Stimulated activated CD4-positive, alpha-beta T cell treated with anti-CD3 and anti-CD28 coated beads, Interleukin-2, amount 100 ng/mL, for 24 hours (primary cell): ENCODE measurements around the gene PLD4.
"Not testable (repeated sequence)": the region's sequence is repeated elsewhere in the genome, so short reads cannot be mapped to it uniquely, and the experiment has no call there.

Experiments
- DNase-seq, 2 donors: peaks; one replicate each; pipeline ENCODE4 v3.0.0-alpha.2; 2020

Gene PLD4

GRCh38 chr14:104900639-104901512 lies 23.8 kb upstream of the PLD4 start:
- DNase-seq, result no peak

DNA sequence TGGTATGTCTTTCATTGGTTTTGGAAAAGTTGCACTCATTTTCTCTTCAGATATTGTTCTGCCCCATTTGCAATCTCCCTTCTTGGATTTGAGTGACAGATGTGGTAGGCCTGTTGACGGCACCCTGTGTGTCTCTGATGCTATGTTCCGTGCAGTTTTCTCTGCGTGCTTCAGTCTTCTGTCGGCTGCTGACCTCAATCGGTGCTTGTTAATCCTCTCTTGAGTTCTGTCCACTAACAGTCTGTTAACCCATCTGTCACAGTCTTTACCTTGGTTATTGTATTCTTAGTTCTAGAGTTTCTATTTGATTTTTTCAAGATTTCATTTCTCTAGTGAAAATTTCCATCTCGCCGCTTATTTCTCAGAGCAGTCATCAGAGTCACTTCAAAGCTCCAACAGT lies 20.7 kb upstream of the PLD4 start:
- no peak for DNase-seq

DNA sequence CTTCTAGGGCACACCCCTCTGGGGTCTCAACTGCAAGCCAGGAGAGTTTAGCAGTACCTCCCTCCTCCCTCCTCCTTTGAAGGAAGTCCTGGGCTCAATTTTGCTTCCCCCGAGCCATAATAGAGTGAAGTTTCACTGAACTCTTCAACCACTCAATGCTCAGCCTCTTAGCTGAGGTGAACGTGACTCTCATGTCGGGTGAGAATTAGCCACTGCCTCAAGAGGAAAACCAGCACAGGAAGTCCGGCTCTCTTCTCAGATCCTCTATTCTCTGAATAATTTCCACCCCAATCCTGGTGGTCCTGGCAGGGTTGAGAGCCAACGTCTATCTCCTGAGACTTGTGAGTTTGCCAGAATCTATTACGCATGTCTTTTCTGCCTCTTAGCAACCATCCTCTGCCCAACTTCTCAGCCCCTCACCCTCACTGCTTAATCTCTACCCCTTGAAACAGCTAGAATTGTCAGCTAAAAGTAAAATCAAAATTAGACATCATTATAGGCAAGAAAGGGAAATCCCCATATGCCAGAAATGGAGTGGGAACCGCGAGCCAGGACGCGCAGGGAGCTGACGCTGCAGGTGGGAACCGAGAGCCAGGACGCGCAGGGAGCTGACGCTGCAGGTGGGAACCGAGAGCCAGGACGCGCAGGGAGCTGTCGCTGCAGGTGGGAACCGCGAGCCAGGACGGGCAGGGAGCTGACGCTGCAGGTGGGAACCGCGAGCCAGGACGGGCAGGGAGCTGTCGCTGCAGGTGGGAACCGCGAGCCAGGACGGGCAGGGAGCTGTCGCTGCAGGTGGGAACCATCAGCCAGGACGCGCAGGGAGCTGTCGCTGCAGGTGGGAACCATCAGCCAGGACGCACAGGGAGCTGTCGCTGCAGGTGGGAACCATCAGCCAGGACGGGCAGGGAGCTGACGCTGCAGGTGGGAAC lies 19.8 kb upstream of the PLD4 start:
- not testable (repeated sequence) for DNase-seq

DNA sequence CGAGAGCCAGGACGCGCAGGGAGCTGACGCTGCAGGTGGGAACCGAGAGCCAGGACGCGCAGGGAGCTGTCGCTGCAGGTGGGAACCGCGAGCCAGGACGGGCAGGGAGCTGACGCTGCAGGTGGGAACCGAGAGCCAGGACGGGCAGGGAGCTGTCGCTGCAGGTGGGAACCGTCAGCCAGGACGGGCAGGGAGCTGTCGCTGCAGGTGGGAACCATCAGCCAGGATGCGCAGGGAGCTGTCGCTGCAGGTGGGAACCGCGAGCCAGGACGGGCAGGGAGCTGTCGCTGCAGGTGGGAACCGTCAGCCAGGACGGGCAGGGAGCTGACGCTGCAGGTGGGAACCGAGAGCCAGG lies 19.1 kb upstream of the PLD4 start:
- DNase-seq, result not testable (repeated sequence)

- no peak for DNase-seq
Measured at GRCh38 chr14:104908303-104908702, 16.4 kb upstream of the PLD4 start.

DNA sequence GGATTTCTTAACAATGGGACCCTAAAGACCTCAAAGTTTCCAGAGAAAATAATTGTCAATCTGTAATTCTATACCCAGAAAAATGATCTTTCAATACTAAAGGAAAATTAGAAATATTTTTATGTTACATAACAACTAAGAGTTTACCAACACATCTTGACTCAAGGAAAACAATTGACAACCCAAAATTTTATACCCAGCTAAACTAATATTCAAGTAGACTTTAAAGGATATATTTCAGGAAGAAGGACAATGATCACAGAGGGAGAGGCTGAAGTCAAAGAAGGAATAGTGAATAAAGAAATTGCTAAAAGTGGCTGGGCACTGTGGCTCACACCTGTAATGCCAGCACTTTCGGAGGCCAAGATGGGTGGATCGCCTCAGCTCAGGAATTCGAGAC lies 12.6 kb upstream of the PLD4 start:
- no peak for DNase-seq

DNA sequence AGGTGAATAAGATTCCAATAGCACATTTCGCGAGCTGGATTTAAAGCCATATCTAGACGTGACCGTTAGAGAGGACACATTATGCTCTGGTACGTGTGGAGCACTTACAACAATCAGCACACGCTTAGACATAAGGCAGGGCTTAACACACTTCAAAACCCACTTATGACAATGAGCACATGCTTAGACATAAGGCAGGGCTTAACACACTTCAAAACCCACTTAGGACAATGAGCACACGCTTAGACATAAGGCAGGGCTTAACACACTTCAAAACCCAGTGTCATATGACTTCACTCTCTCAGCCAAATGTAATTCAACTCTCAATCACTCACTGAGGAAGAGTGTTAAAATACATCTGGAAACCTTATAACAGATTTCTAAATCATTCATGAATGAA lies 11.2 kb upstream of the PLD4 start:
- no peak for DNase-seq

DNA sequence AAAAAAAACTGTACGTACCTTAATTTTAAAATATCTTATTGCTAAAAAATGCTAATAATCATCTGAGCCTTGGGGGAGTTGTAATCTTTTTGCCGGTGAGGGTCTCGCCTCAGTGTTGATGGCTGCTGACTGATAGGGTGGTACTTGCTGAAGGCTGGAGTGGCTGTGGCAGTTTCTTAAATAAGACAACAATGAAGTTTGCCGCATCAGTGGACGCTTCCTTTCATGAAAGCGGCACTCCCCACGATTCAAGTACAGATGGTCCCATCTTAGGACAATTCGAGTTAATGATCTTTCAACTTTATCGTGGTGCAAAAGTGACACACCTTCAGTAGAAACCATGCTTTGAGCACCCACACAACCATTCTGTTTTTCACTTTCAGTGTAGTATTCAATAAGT lies 7.6 kb upstream of the PLD4 start:
- no peak for DNase-seq

DNA sequence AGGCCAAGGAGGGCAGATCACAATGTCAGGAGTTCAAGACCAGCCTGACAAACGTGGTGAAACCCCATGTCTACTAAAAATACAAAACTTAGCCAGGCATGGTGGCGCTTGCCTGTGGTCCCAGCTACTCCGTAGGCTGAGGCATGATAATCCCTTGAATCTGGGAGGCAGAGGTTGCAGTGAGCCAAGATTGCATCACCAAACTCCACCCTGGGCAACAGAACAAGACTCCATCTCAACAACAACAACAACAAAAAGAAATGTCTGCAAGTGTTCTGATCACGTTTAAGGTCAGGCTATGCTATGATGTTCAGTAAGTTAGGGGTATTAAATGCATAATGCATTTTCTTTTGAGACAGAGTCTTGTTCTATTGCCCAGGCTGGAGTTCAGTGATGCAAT lies 6.7 kb upstream of the PLD4 start:
- no peak for DNase-seq

GRCh38 chr14:104919152-104919992 lies 5.3 kb upstream of the PLD4 start:
- DNase-seq, result not testable (repeated sequence)

- DNase-seq, result no peak
Measured at GRCh38 chr14:104919993-104920315, 4.7 kb upstream of the PLD4 start.

- no peak for DNase-seq
Measured at GRCh38 chr14:104923640-104924420, 849 bp upstream of the PLD4 start.

GRCh38 chr14:104925214-104925854 lies 655 bp downstream of the PLD4 start:
- DNase-seq, result no peak

GRCh38 chr14:104925855-104926609 lies 1.4 kb downstream of the PLD4 start:
- peak in 1 of 2 donors; percentile 15 for DNase-seq

- DNase-seq, result peak in 1 of 2 donors; percentile 17
Measured at GRCh38 chr14:104926619-104927431, 2.1 kb downstream of the PLD4 start.

DNA sequence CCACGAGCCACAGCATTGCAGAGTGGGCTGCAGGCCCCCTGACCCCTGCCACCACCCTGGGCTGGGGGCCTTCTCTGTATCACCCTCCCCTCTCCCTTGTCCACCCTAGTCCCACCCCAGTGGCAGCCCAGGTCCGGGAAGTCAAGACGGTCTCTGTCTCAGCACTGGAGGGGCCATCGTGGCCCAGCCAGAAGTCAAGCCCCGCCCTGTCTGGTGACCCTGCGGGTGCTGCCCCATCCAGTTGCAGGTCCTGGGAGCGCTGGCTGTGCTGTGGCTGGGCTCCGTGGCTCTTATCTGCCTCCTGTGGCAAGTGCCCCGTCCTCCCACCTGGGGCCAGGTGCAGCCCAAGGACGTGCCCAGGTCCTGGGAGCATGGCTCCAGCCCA lies 2.7 kb downstream of the PLD4 start:
- DNase-seq, result no peak

DNA sequence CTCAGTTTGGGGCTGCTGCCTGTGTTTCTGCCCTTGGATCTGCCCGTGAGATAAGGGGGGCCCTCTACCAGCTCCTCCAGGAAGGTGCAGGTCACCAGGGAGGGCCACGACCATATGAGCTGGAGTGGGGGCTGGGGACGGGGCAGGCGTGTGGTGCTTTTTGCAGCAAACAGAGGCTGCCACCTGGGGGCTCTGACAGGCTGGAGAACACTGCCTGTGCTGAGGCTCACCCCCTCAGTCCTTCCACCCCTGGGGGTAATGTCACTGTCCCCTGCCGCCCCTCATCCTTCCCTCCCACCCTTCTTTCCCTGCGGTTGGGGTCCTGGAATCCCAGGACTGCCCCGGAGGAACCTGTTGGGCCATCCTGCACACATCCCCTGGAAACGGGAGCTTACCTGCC lies 3.2 kb downstream of the PLD4 start:
- DNase-seq, result peak in 1 of 2 donors; percentile 16

DNA sequence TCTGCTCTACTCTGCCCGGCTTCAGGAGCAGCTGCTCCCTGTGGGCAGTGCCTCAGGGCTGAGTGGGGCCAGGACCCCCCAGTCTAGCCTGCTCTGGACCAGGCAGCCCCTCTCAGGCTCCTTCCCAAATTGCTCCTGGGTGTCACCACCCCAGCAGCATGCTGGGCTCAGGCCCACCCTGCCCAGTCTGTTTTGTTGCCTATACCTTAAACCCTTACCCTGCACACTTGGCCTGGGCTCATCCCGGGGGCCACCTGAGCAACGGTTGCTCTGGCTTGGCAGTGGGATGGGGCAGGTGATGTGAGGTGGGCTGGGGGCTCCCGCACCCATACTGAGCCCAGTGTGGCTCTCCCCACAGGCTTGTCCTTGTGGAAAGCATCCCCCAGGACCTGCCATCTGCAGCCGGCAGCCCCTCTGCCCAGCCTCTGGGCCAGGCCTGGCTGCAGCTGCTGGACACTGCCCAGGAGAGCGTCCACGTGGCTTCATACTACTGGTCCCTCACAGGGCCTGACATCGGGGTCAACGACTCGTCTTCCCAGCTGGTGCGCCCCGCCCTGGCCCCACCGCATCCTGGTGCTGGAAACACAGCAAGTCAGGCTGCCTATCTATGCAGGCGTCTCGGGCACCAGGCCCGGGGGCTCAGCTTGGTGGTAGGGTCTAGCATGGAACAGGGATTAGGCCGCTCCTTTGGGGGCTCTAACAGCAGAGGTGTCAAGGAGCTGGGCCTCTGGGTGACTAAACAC lies 3.9 kb downstream of the PLD4 start:
- DNase-seq, result no peak
